WTC11 (cell line): ENCODE results near the gene MACROD2.

Experiments
- CTCF ChIP-seq: fragments of 200-600 bp; IDR thresholded peaks from 2 replicates; pipeline ENCODE4 v1.8.0; 2022; ENCODE audit warnings: antibody characterized with exemption
- E2F4 ChIP-seq: sonication (generic); formaldehyde crosslinking; IDR thresholded peaks from 2 replicates; pipeline ENCODE4 v1.8.1; 2022; ENCODE audit warnings: low read depth, mild to moderate bottlenecking, moderate library complexity, missing genetic modification reagents, borderline replicate concordance
- ETV6 ChIP-seq: sonication (generic); formaldehyde crosslinking; IDR thresholded peaks from 2 replicates; pipeline ENCODE4 v1.8.1; 2022; ENCODE audit warnings: mild to moderate bottlenecking, missing genetic modification reagents
- GABPB1 ChIP-seq: sonication (generic); formaldehyde crosslinking; IDR thresholded peaks from 2 replicates; pipeline ENCODE4 v1.8.1; 2023; ENCODE audit warnings: mild to moderate bottlenecking, missing genetic modification reagents
- MAX ChIP-seq: sonication (generic); formaldehyde crosslinking; IDR thresholded peaks from 2 replicates; pipeline ENCODE4 v1.8.0; 2022; ENCODE audit warnings: mild to moderate bottlenecking, missing genetic modification reagents
- TEAD1 ChIP-seq: sonication (generic); formaldehyde crosslinking; IDR thresholded peaks from 2 replicates; pipeline ENCODE4 v1.8.0; 2022; ENCODE audit warnings: mild to moderate bottlenecking, missing genetic modification reagents
- USF2 ChIP-seq: sonication (generic); formaldehyde crosslinking; IDR thresholded peaks from 2 replicates; pipeline ENCODE4 v1.8.1; 2023; ENCODE audit warnings: mild to moderate bottlenecking, missing genetic modification reagents, moderate library complexity
- ZNF232 ChIP-seq: sonication (generic); formaldehyde crosslinking; IDR thresholded peaks from 2 replicates; pipeline ENCODE4 v1.8.0; 2022; ENCODE audit warnings: mild to moderate bottlenecking, missing genetic modification reagents
- ZNF416 ChIP-seq: fragments of 250-450 bp; sonication (Bioruptor Pico); IDR thresholded peaks from 2 replicates; pipeline ENCODE4 v1.9.0; 2021; ENCODE audit warnings: mild to moderate bottlenecking, inconsistent platforms
- TF ChIP-seq, protein P1 (sequence below): sonication (generic); formaldehyde crosslinking; IDR thresholded peaks from 2 replicates; pipeline ENCODE4 v1.8.0; 2022; ENCODE audit warnings: mild to moderate bottlenecking, missing genetic modification reagents
- TF ChIP-seq, protein P2 (sequence below): fragments of 250-450 bp; sonication (Bioruptor Pico); IDR thresholded peaks from 2 replicates; pipeline ENCODE4 v2.1.2; 2022; ENCODE audit warnings: mild to moderate bottlenecking, moderate library complexity

GRCh38 chr20:15396900-15397299 lies 1401.6 kb downstream of the MACROD2 start:
- TF ChIP-seq GABPB1 (no peak), CTCF (no peak), E2F4 (CRISPR knock-in tag) (no peak), TEAD1 (CRISPR knock-in tag) (no peak), MAX (no peak), USF2 (CRISPR knock-in tag) (no peak), ZNF232 (CRISPR knock-in tag) (no peak), ETV6 (no peak), ZNF416 (CRISPR knock-in tag) (no peak)
- TF ChIP-seq, protein P1, sequence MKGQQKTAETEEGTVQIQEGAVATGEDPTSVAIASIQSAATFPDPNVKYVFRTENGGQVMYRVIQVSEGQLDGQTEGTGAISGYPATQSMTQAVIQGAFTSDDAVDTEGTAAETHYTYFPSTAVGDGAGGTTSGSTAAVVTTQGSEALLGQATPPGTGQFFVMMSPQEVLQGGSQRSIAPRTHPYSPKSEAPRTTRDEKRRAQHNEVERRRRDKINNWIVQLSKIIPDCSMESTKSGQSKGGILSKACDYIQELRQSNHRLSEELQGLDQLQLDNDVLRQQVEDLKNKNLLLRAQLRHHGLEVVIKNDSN (CRISPR knock-in tag) = no peak
- TF ChIP-seq, protein P2, sequence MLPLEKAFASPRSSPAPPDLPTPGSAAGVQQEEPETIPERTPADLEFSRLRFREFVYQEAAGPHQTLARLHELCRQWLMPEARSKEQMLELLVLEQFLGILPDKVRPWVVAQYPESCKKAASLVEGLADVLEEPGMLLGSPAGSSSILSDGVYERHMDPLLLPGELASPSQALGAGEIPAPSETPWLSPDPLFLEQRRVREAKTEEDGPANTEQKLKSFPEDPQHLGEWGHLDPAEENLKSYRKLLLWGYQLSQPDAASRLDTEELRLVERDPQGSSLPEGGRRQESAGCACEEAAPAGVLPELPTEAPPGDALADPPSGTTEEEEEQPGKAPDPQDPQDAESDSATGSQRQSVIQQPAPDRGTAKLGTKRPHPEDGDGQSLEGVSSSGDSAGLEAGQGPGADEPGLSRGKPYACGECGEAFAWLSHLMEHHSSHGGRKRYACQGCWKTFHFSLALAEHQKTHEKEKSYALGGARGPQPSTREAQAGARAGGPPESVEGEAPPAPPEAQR (CRISPR knock-in tag) = no peak
